H9 (cell line): ENCODE results near the gene RHBDF1. TPM values are rescaled to one million over a fixed set of nuclear protein-coding genes. Genes with fewer than 3 reads are reported as not detected.

Experiments used
- DNase-seq: peaks from one replicate; pipeline ENCODE4 v3.0.0-alpha.2; 2017
- H2AFZ ChIP-seq: one replicate; pipeline ENCODE4 v1.6.1; 2013; ENCODE audit warnings: mild to moderate bottlenecking, low read length, control low read depth, moderate library complexity
- H2AK5ac ChIP-seq: 2 replicates; pipeline ENCODE4 v1.6.1; 2013; ENCODE audit warnings: low read length, control low read depth, mixed read lengths; ENCODE audit not compliant: insufficient read length
- H2BK120ac ChIP-seq: one replicate; pipeline ENCODE4 v1.6.1; 2013; ENCODE audit warnings: low read depth, mild to moderate bottlenecking, low read length, control low read depth, inconsistent platforms; ENCODE audit not compliant: poor library complexity, severe bottlenecking
- H2BK12ac ChIP-seq: 2 replicates; pipeline ENCODE4 v1.6.1; 2013; ENCODE audit warnings: low read length, control low read depth, mixed read lengths, low read depth; ENCODE audit not compliant: insufficient read length
- H2BK15ac ChIP-seq: 2 replicates; pipeline ENCODE4 v1.6.1; 2013; ENCODE audit warnings: low read depth, low read length, control low read depth
- H2BK20ac ChIP-seq: one replicate; pipeline ENCODE4 v1.6.1; 2013; ENCODE audit warnings: low read depth, mild to moderate bottlenecking, low read length, control low read depth, inconsistent platforms; ENCODE audit not compliant: poor library complexity, severe bottlenecking
- H2BK5ac ChIP-seq: 2 replicates; pipeline ENCODE4 v1.6.1; 2013; ENCODE audit warnings: low read length, control low read depth, mixed read lengths; ENCODE audit not compliant: insufficient read length
- H3K14ac ChIP-seq: 2 replicates; pipeline ENCODE4 v1.6.1; 2013; ENCODE audit warnings: low read length, control low read depth; ENCODE audit not compliant: insufficient read depth
- H3K18ac ChIP-seq: 2 replicates; pipeline ENCODE4 v1.6.1; 2013; ENCODE audit warnings: low read depth, mild to moderate bottlenecking, mixed read lengths, low read length, control low read depth; ENCODE audit not compliant: insufficient read length
- H3K23ac ChIP-seq: 2 replicates; pipeline ENCODE4 v1.6.1; 2013; ENCODE audit warnings: low read length, control low read depth, mixed read lengths, low read depth; ENCODE audit not compliant: insufficient read length
- H3K23me2 ChIP-seq: 2 replicates; pipeline ENCODE4 v1.6.1; 2013; ENCODE audit warnings: low read depth, mild to moderate bottlenecking, mixed read lengths, low read length, control low read depth; ENCODE audit not compliant: insufficient read length, poor library complexity, severe bottlenecking
- H3K27ac ChIP-seq: 2 replicates; pipeline ENCODE4 v1.5.1; 2013; ENCODE audit warnings: low read length, control low read depth, mixed read lengths, low read depth; ENCODE audit not compliant: insufficient read length
- H3K27me3 ChIP-seq: 2 replicates; pipeline ENCODE4 v1.6.1; 2013; ENCODE audit warnings: low read length, control low read depth, inconsistent platforms; ENCODE audit not compliant: insufficient read depth
- H3K4ac ChIP-seq: 2 replicates; pipeline ENCODE4 v1.6.1; 2013; ENCODE audit warnings: low read depth, mild to moderate bottlenecking, control low read depth, inconsistent platforms, low read length, moderate library complexity
- H3K4me1 ChIP-seq: 2 replicates; pipeline ENCODE4 v1.6.1; 2013; ENCODE audit warnings: low read length, control low read depth, inconsistent platforms; ENCODE audit not compliant: insufficient read depth
- H3K4me2 ChIP-seq: 2 replicates; pipeline ENCODE4 v1.6.1; 2013; ENCODE audit warnings: low read length, control low read depth, mixed read lengths; ENCODE audit not compliant: insufficient read length, insufficient read depth
- H3K56ac ChIP-seq: 2 replicates; pipeline ENCODE4 v1.6.1; 2013; ENCODE audit warnings: low read depth, mild to moderate bottlenecking, mixed read lengths, low read length, control low read depth; ENCODE audit not compliant: insufficient read length
- H3K79me1 ChIP-seq: 2 replicates; pipeline ENCODE4 v1.6.1; 2013; ENCODE audit warnings: low read depth, mild to moderate bottlenecking, moderate library complexity, low read length, control low read depth, inconsistent platforms; ENCODE audit not compliant: insufficient read depth, poor library complexity, severe bottlenecking
- H3K79me2 ChIP-seq: 2 replicates; pipeline ENCODE4 v1.6.1; 2013; ENCODE audit warnings: low read length, control low read depth, inconsistent platforms; ENCODE audit not compliant: insufficient read depth
- H3K9ac ChIP-seq: 2 replicates; pipeline ENCODE4 v1.6.1; 2013; ENCODE audit warnings: low read length, control low read depth, mixed read lengths; ENCODE audit not compliant: insufficient read length; ENCODE audit errors: extremely low read depth
- H3K9me3 ChIP-seq: one replicate; pipeline ENCODE4 v1.6.1; 2013; ENCODE audit warnings: low read depth, low read length, inconsistent platforms; ENCODE audit not compliant: control insufficient read depth
- H3T11ph ChIP-seq: one replicate; pipeline ENCODE4 v1.6.1; 2013; ENCODE audit warnings: mild to moderate bottlenecking, low read length, control low read depth, inconsistent platforms
- H4K20me1 ChIP-seq: one replicate; pipeline ENCODE4 v1.6.1; 2013; ENCODE audit not compliant: control insufficient read depth, insufficient read length, insufficient read depth
- H4K5ac ChIP-seq: 2 replicates; pipeline ENCODE4 v1.6.1; 2013; ENCODE audit warnings: low read depth, mild to moderate bottlenecking, mixed read lengths, low read length, control low read depth; ENCODE audit not compliant: insufficient read length
- H4K8ac ChIP-seq: replicated peaks from 2 replicates; pipeline ENCODE4 v1.6.1; 2013; ENCODE audit warnings: low read length, control low read depth, mixed read lengths, low read depth; ENCODE audit not compliant: insufficient read length
- H4K91ac ChIP-seq: 2 replicates; pipeline ENCODE4 v1.6.1; 2013; ENCODE audit warnings: low read depth, mild to moderate bottlenecking, moderate library complexity, mixed read lengths, low read length, control low read depth; ENCODE audit not compliant: insufficient read length
- H3K27ac Mint-ChIP-seq, 3 experiments: 2 replicates in 2 of 3; 3 replicates in 1 of 3; pipeline ENCODE4 v1.8.0; 2020 to 2021; ENCODE audit warnings: mixed read lengths in 3 of 3, mild to moderate bottlenecking in 1 of 3, moderate library complexity in 1 of 3
- H3K27me3 Mint-ChIP-seq: 2 replicates; pipeline ENCODE4 v1.8.0; 2021; ENCODE audit warnings: low read depth, mild to moderate bottlenecking, moderate library complexity, mixed read lengths
- H3K36me3 Mint-ChIP-seq, 3 experiments: 2 replicates in 2 of 3; 3 replicates in 1 of 3; pipeline ENCODE4 v1.8.0; 2020 to 2021; ENCODE audit warnings: low read depth in 3 of 3, mixed read lengths in 3 of 3; ENCODE audit not compliant: insufficient read depth in 1 of 3
- H3K4me1 Mint-ChIP-seq, 2 experiments: 2 replicates each; pipeline ENCODE4 v1.8.0; 2020; ENCODE audit warnings: mixed read lengths in 2 of 2
- H3K4me3 Mint-ChIP-seq, 2 experiments: 2 replicates in 1 of 2; 3 replicates in 1 of 2; pipeline ENCODE4 v1.8.0; 2020 to 2021; ENCODE audit warnings: mild to moderate bottlenecking in 2 of 2, mixed read lengths in 2 of 2, moderate library complexity in 1 of 2
- H3K9me3 Mint-ChIP-seq, 2 experiments: 2 replicates in 1 of 2; 3 replicates in 1 of 2; pipeline ENCODE4 v1.8.0; 2020; ENCODE audit warnings: mild to moderate bottlenecking in 2 of 2, mixed read lengths in 2 of 2, moderate library complexity in 1 of 2
- WGBS: extraction: QIAGEN DNeasy Blood & Tissue Kit; methylation state at CpG from one replicate; pipeline ENCODE4 v1.1.7; 2013; ENCODE audit warnings: missing lambda C conversion rate, low lambda C conversion rate, mixed read lengths; ENCODE audit not compliant: insufficient read length; ENCODE audit errors: extremely low coverage; 5-methylcytosine and 5-hydroxymethylcytosine counted together
- total RNA-seq: library from RNA; stranded (reverse); gene quantifications from 2 replicates; pipeline ENCODE4 v1.2.1, GENCODE V29; 2021
- TF ChIP-seq, protein P1 (sequence below): fragments of 200-600 bp; sonication (generic); conservative IDR thresholded peaks from 3 replicates; pipeline ENCODE4 v1.8.0; 2021; ENCODE audit warnings: antibody characterized with exemption, mild to moderate bottlenecking

RHBDF1 gene
- total RNA-seq, 1 experiment from 2014 or later: 34.6 TPM

DNA sequence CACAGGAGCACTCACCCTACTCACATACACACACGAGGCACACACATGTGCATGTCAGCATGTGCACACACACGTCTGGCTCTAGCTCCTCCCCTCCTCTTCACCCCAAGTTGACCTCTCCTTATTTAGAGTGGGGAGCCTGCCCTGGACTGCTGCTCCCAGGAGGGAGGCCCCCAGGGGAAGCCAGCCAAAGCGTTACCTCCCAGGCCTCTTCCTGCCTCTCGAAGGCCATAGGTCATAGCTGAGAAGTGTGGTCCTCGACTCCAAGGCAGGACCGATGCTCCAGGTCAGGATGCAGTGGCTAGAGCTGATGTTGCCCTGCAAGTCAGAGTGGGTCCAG is 37.8 kb downstream of the RHBDF1 start:
- H4K20me1 ChIP-seq: no peaks in the 10 kb centered on the region
- H3K79me2 ChIP-seq: no peaks in the 10 kb centered on the region
- H3K56ac ChIP-seq: no peak overlapping the region
- H3K9ac ChIP-seq: no peak overlapping the region
- no peaks in the 10 kb centered on the region for H3K9me3 ChIP-seq
- no peak overlapping the region for H2AFZ ChIP-seq
- no peak overlapping the region; a peak in 2 of 7 replicates for H3K27ac Mint-ChIP-seq
- H3K36me3 Mint-ChIP-seq: peaks cover 5 to 21% (median 15%) of the 10 kb centered on the region in 3 experiments; a peak in 5 of 7 replicates
- no peak overlapping the region for H2BK15ac ChIP-seq
- no peak overlapping the region for H3K4me2 ChIP-seq
- H3K4me1 ChIP-seq: no peaks in the 10 kb centered on the region
- TF ChIP-seq, protein P1, sequence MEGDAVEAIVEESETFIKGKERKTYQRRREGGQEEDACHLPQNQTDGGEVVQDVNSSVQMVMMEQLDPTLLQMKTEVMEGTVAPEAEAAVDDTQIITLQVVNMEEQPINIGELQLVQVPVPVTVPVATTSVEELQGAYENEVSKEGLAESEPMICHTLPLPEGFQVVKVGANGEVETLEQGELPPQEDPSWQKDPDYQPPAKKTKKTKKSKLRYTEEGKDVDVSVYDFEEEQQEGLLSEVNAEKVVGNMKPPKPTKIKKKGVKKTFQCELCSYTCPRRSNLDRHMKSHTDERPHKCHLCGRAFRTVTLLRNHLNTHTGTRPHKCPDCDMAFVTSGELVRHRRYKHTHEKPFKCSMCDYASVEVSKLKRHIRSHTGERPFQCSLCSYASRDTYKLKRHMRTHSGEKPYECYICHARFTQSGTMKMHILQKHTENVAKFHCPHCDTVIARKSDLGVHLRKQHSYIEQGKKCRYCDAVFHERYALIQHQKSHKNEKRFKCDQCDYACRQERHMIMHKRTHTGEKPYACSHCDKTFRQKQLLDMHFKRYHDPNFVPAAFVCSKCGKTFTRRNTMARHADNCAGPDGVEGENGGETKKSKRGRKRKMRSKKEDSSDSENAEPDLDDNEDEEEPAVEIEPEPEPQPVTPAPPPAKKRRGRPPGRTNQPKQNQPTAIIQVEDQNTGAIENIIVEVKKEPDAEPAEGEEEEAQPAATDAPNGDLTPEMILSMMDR: no peak
- no peak overlapping the region for H2BK12ac ChIP-seq
- no peaks in the 10 kb centered on the region; a peak in 1 of 5 replicates for H3K9me3 Mint-ChIP-seq
- H2BK120ac ChIP-seq: no peak overlapping the region
- no peak overlapping the region for H3K18ac ChIP-seq
- no peak overlapping the region for H3K23ac ChIP-seq
- DNase-seq: no peak
- no peaks in the 10 kb centered on the region for H3K27me3 ChIP-seq
- WGBS: no CpG with 5 or more reads among the region's 6 CpGs
- H3K79me1 ChIP-seq: no peaks in the 10 kb centered on the region
- no peak overlapping the region for H4K5ac ChIP-seq
- H3K27ac ChIP-seq: no peak overlapping the region
- no peak overlapping the region for H2BK20ac ChIP-seq
- no peaks in the 10 kb centered on the region for H3K4me1 Mint-ChIP-seq
- H3T11ph ChIP-seq: no peak overlapping the region
- H3K4me3 Mint-ChIP-seq: no peak overlapping the region
- H2BK5ac ChIP-seq: no peak overlapping the region
- no peak overlapping the region for H3K4ac ChIP-seq
- H3K23me2 ChIP-seq: no peaks in the 10 kb centered on the region
- H3K27me3 Mint-ChIP-seq: no peaks in the 10 kb centered on the region
- H4K91ac ChIP-seq: no peak overlapping the region
- no peak overlapping the region for H2AK5ac ChIP-seq
- no peak overlapping the region for H3K14ac ChIP-seq
- no peak overlapping the region for H4K8ac ChIP-seq
